Measurements from ENCODE around the gene GOLGA6D. TPM values are rescaled to one million over a fixed set of nuclear protein-coding genes. Genes with fewer than 3 reads are reported as not detected.
"Not testable (repeated sequence)": the region's sequence is repeated elsewhere in the genome, so short reads cannot be mapped to it uniquely, and the experiment has no call there.

GOLGA6D gene
- total RNA-seq, 2 donors from 2014 or later, result not detected

DNA sequence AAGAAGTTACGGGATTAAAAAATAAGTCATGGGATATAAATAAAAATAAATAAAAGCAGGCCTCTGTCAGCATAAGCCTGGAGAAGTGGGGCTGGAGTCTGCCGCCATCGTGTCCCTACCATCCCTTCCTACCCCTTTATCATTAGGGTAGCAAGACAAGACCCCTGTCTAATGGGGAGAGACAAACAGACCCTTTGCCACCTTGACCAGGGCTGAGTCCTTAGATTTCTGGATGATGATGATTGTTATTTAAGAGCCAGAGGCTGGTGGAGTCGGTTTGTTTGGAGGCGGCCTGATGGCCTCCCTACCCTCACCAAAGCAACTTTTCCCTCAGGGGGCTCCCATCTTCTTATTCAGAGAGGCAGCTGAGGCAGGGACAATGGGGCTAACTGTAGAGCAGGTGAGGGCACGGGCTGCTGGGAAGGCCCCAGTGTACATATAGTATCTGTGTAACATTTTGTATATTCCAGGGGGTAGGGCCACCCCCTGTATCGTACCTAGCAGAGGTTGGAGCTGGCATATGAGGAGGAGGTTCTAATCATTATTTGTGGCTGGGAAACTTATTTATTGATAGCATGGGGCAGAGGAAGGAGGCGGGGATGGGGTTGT is 8.8 kb upstream of the GOLGA6D start:
- H3K27me3 ChIP-seq; H3K9ac ChIP-seq (ENCODE audit: low read depth in 2 of 2, low read length in 2 of 2); H3K36me3 ChIP-seq; DNase-seq; intact Hi-C loops (cut with DNase I); H3K27ac ChIP-seq; H3K9me3 ChIP-seq; H3K4me3 ChIP-seq; H3K4me1 ChIP-seq: not testable (repeated sequence)

DNA sequence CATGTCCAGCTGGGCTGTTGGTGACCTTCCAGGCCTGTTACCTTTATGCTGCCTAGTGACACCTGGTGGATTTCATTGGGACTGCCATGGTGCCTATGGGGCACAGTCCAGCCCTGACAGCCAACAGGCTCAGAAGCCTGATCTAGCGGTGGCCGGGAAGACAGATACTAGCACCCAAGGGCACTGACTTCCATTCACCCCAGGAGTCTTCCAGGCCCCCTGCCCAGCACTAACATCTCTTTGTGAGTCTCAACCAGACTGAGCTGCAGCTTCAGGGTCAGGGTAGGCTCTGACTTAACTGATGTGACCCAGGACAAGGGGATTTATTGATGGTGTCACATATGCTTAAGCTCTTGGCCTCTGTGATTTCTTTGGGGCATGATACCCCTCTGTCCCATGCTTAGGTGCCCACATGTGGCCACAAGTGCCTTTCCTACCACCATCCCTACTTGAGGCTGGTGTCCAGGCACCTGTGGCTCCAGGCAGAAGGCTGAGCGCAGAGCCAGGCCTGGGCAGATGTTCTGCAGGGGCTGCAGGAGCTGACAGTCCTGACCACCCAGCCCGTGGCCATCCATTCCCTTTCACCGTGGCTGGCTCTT is 8.0 kb upstream of the GOLGA6D start:
- intact Hi-C loops (cut with DNase I); H3K4me1 ChIP-seq: not testable (repeated sequence)

DNA sequence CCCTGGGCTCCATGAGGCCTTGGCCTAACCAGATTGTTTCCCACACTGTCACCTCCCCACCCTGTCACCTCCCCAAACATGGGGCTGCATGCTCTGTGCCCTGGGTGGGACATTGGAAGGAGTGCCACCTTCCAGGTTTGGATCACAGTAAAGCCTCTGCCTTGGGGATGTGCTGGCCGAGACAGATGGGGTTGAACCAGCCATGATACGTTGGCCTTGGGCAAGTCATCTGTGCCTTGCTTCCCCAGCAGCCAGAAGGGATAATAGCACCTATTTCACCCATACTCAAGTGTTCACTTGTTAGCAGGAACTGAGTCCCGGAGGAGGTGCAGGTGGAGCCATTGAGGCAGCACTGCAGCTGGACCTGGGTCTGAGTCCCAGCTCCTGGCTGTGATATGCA is 7.0 kb upstream of the GOLGA6D start:
- H3K36me3 ChIP-seq; H3K27ac ChIP-seq; H3K9ac ChIP-seq (ENCODE audit: low read depth in 2 of 2, low read length in 2 of 2); H3K4me1 ChIP-seq; H3K4me3 ChIP-seq; H3K9me3 ChIP-seq; intact Hi-C loops (cut with DNase I); H3K27me3 ChIP-seq; DNase-seq: not testable (repeated sequence)

More for the DNA sequence above, 8.0 kb upstream of the GOLGA6D start:
- not testable (repeated sequence) for H3K27me3 ChIP-seq; H3K27ac ChIP-seq; H3K9me3 ChIP-seq; H3K36me3 ChIP-seq; H3K4me3 ChIP-seq; H3K9ac ChIP-seq (ENCODE audit: low read depth in 2 of 2, low read length in 2 of 2)
- peak; percentile 90 for DNase-seq
- TF ChIP-seq, protein P1, sequence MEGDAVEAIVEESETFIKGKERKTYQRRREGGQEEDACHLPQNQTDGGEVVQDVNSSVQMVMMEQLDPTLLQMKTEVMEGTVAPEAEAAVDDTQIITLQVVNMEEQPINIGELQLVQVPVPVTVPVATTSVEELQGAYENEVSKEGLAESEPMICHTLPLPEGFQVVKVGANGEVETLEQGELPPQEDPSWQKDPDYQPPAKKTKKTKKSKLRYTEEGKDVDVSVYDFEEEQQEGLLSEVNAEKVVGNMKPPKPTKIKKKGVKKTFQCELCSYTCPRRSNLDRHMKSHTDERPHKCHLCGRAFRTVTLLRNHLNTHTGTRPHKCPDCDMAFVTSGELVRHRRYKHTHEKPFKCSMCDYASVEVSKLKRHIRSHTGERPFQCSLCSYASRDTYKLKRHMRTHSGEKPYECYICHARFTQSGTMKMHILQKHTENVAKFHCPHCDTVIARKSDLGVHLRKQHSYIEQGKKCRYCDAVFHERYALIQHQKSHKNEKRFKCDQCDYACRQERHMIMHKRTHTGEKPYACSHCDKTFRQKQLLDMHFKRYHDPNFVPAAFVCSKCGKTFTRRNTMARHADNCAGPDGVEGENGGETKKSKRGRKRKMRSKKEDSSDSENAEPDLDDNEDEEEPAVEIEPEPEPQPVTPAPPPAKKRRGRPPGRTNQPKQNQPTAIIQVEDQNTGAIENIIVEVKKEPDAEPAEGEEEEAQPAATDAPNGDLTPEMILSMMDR (IDR thresholded peaks at IDR 0.05), result peak; percentile 56

DNA sequence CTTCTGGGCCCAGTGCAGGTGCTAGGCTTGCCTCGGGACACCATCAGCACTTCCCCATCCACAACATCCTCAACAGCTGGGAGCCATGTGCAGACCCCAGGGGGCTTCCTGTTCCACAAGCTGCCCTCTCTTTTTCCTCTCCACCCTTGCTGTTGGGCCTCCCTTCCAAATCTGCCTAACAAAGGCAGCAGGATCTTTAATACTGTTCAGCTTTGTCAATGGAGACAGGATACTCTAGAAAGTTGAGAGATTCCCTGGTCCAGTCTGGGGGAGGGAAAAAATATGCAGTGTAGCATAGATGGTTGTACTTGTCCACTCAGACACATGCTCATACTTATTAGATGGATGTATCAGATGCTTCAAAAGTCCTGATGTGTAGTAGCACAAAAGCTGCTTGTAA is 4.1 kb upstream of the GOLGA6D start:
- H3K36me3 ChIP-seq; H3K4me1 ChIP-seq; DNase-seq; H3K27me3 ChIP-seq; H3K9me3 ChIP-seq; H3K9ac ChIP-seq (ENCODE audit: low read depth in 2 of 2, low read length in 2 of 2); intact Hi-C loops (cut with DNase I); H3K27ac ChIP-seq; H3K4me3 ChIP-seq: not testable (repeated sequence)

DNA sequence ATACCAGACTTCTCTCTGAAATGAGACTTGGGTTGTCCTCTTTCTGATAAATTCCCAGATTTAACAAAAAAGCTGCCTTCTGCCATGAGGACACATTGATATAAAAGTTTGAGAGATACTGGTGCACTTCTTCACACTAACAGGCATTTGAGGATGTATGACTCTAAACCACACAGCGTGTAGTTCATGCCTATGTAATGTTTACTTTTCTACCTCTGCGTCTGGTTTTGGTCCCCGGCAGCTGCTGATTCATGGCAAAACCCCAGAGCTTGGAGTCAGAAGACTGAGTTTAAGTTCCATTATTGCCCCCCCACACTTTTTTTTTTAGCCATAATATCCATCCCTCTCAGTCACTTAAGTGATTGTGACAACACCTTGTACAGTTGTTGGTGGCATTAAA is 1.5 kb downstream of the GOLGA6D start:
- H3K4me1 ChIP-seq; H3K9me3 ChIP-seq; H3K4me3 ChIP-seq; H3K27me3 ChIP-seq; H3K9ac ChIP-seq (ENCODE audit: low read depth in 2 of 2, low read length in 2 of 2); H3K36me3 ChIP-seq; DNase-seq; intact Hi-C loops (cut with DNase I); H3K27ac ChIP-seq: not testable (repeated sequence)

DNA sequence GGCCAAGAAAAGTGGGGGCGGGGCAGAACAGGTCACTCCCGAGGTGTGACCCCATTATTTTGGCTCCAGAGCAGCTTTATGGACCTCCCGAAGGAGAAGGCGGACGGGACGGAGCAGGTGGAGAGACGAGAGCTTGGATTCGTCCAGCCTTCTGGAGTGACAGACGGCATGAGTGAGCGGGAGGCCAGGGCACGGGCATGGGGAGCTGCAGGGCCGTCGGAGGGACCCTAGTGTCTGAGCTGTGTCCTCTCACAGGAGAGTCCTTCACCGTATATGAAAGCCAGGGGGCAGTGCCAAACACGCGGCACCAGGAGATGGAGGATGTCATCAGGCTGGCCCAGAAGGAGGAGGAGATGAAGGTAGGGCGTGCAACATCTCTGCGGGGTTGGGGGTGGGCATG is 11.0 kb downstream of the GOLGA6D start:
- H3K27me3 ChIP-seq; H3K9ac ChIP-seq (ENCODE audit: low read depth in 2 of 2, low read length in 2 of 2); H3K9me3 ChIP-seq; H3K4me3 ChIP-seq; DNase-seq; H3K36me3 ChIP-seq; intact Hi-C loops (cut with DNase I); H3K27ac ChIP-seq; H3K4me1 ChIP-seq: not testable (repeated sequence)

DNA sequence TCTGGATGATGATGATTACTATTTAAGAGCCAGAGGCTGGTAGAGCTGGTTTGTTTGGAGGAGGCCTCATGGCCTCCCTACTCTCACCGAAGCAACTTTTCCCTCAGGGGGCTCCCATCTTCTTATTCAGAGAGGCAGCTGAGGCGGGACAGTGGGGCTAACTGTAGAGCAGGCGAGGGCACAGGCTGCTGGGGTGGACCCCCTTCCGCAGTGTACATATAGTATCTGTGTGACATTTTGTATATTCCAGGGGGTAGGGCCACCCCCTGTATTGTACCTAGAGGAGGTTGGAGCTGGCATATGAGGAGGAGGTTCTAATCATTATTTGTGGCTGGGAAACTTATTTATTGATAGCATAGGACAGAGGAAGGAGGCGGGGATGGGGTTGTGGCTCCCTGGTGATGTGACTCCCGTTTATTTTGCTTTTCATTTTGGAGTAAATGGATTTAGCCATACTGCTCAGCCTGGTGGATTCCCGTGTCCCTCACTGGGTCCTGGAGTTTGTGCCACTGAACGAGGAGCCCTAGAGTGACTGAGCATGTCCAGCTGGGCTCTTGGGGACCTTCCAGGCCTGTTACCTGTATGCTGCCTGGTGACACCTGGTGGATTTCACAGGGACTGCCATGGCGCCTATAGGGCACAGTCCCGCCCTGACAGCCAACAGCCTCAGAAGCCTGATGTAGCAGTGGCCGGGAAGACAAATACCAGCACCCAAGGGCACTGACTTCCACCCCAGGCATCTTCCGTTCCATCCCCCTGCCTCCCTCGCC is 16.1 kb downstream of the GOLGA6D start:
- H3K27ac ChIP-seq; DNase-seq; H3K36me3 ChIP-seq; H3K9ac ChIP-seq (ENCODE audit: low read depth in 2 of 2, low read length in 2 of 2); H3K4me3 ChIP-seq; H3K9me3 ChIP-seq; intact Hi-C loops (cut with DNase I); H3K27me3 ChIP-seq; H3K4me1 ChIP-seq: not testable (repeated sequence)

DNA sequence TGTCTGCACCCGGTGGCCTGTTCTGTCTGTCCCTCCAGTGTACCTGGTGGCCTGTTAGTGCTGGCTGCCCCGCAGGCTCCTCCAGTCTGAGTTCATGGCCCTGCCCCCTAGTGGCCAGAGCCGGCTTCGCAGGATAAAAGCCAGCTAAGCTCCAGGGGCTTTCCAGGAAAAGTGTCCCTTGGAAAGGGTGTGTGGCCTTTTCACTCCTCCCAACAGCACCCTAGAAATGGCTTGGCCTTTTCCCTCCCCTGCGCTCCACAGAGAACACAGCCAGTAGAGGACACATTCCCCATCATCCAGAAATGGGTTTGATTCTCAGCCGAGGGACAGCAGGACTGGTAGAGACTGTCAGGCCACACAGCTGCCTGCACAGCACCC is 16.7 kb downstream of the GOLGA6D start:
- TF ChIP-seq, protein P1 (IDR thresholded peaks at IDR 0.05), result peak; percentile 55
- DNase-seq, result peak; percentile 77
- H3K4me1 ChIP-seq; H3K9ac ChIP-seq (ENCODE audit: low read depth in 2 of 2, low read length in 2 of 2); H3K9me3 ChIP-seq; H3K27ac ChIP-seq; H3K36me3 ChIP-seq; H3K4me3 ChIP-seq; intact Hi-C loops (cut with DNase I); H3K27me3 ChIP-seq: not testable (repeated sequence)

DNA sequence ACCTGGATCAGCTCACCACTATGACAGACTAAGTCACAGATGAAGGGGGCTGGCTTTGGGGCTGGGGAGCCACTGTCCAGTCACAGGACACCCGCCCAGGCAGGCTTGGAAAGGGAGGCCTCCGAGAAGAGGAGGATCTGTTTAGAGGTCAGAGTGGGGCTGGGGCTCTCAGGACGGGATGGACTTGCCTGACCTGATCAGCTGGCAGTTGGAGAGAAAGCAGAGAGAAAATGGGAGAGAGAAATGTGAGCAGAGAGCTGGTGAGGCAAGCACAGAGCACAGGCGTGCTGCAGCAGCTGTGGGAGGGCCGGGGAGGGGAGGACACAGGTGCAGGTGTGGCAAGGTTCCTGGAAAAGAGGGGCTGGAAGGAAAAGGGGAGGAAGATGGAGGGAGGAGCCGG is 17.4 kb downstream of the GOLGA6D start:
- H3K9me3 ChIP-seq; H3K36me3 ChIP-seq; H3K27me3 ChIP-seq; H3K4me3 ChIP-seq; H3K27ac ChIP-seq; DNase-seq; H3K9ac ChIP-seq (ENCODE audit: low read depth in 2 of 2, low read length in 2 of 2); H3K4me1 ChIP-seq: not testable (repeated sequence)
- intact Hi-C loops (cut with DNase I), result loop anchor here (10.0 kb wide), 1 partner anchor 275 kb away; the partner anchor contains the start of gene PPCDC
